Kidney capillary endothelial cell (primary cell): ENCODE results near the gene DNAH11.
A peak's percentile ranks its signal among the peaks of the same experiment; 100 is the strongest.
"Not testable (repeated sequence)": the region's sequence is repeated elsewhere in the genome, so short reads cannot be mapped to it uniquely, and the experiment has no call there.

Source experiments
- DNase-seq: peaks from one replicate; pipeline ENCODE4 v3.0.0-alpha.2; 2018; ENCODE audit warnings: low spot score

DNAH11 gene

GRCh38 chr7:21771906-21772610 is 229.2 kb downstream of the DNAH11 start:
- DNase-seq = no peak

- no peak for DNase-seq
These were observed 230.5 kb downstream of the DNAH11 start for GRCh38 chr7:21773326-21773725.

- DNase-seq = no peak
These were observed 235.1 kb downstream of the DNAH11 start for GRCh38 chr7:21777921-21778320.

- no peak for DNase-seq
These were observed 236.1 kb downstream of the DNAH11 start for GRCh38 chr7:21778953-21779352.

GRCh38 chr7:21782996-21783395 is 240.2 kb downstream of the DNAH11 start:
- no peak for DNase-seq

- DNase-seq = no peak
These were observed 242.2 kb downstream of the DNAH11 start for GRCh38 chr7:21784989-21785388.

- DNase-seq = no peak
These were observed 263.0 kb downstream of the DNAH11 start for GRCh38 chr7:21805791-21806190.

GRCh38 chr7:21806388-21806787 is 263.5 kb downstream of the DNAH11 start:
- no peak for DNase-seq

GRCh38 chr7:21819048-21819447 is 276.2 kb downstream of the DNAH11 start:
- no peak for DNase-seq

- no peak for DNase-seq
These were observed 286.0 kb downstream of the DNAH11 start for GRCh38 chr7:21828841-21829240.

GRCh38 chr7:21829731-21830130 is 286.9 kb downstream of the DNAH11 start:
- no peak for DNase-seq

GRCh38 chr7:21844742-21845141 is 301.9 kb downstream of the DNAH11 start:
- no peak for DNase-seq

- DNase-seq = peak; percentile 27
These were observed 307.9 kb downstream of the DNAH11 start for GRCh38 chr7:21850531-21851285.

GRCh38 chr7:21851559-21851967 is 308.7 kb downstream of the DNAH11 start:
- DNase-seq = peak; percentile 32

- DNase-seq = not testable (repeated sequence)
These were observed 322.9 kb downstream of the DNAH11 start for GRCh38 chr7:21865631-21866204.

GRCh38 chr7:21866731-21867130 is 323.9 kb downstream of the DNAH11 start:
- DNase-seq = no peak

GRCh38 chr7:21867226-21867625 is 324.4 kb downstream of the DNAH11 start:
- no peak for DNase-seq

- no peak for DNase-seq
These were observed 325.2 kb downstream of the DNAH11 start for GRCh38 chr7:21867816-21868575.

- no peak for DNase-seq
These were observed 325.7 kb downstream of the DNAH11 start for GRCh38 chr7:21868576-21868850.

- DNase-seq = no peak
These were observed 327.1 kb downstream of the DNAH11 start for GRCh38 chr7:21869785-21870402.

GRCh38 chr7:21883069-21883468 is 340.2 kb downstream of the DNAH11 start:
- DNase-seq = no peak

- not testable (repeated sequence) for DNase-seq
These were observed 340.7 kb downstream of the DNAH11 start for GRCh38 chr7:21883501-21883900.
